ENCODE results near the gene ZSWIM6. TPM values are rescaled to one million over a fixed set of nuclear protein-coding genes. Genes with fewer than 3 reads are reported as not detected.

Gene ZSWIM6
- polyA plus RNA-seq, 1 of the 3 experiments (the other 2 are of a cell fraction) = 7.4 TPM

DNA sequence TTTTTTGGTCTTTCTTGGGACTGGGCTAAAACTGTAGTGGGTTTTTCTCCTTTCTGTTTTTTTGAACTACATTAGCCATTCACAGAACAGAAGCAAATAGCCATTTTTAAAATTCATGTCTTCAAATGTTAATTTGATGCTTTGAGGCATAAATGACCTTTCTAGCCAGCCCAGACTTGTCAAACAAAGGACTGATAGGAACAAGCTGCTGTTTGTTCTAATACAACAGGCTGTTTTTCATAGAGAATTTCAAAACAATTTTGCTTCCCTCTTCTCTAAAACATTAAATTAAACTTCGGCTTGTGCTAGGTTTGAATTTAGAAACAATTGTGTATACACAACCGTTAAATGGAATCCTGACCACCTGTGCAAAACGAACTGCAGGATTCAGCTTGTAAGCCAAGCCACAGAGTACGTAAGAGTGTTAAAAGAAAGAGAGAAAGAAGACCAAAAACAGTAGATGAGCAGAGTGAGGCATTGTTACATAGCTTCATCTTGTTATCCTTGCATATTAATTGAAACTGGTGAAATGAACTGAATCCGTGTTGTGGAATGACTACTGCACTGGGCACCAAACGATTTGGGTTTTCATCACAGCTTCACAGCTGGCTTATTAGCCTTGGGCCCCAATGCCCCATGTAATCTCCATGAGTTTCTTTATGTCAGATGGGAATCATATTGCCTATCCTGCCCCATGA is 100.0 kb downstream of the ZSWIM6 start:
- Histone ChIP-seq H3K79me2 (ENCODE audit: insufficient read depth) (peaks cover 90% of the 10 kb centered on the region), H3K36me3 (replicated peaks in 1 of 2; ENCODE audit: control insufficient read depth in 1 of 2, insufficient read depth in 2 of 2, low read length in 1 of 2) (no peaks in the 10 kb centered on the region), H3K9me3 (no peaks in the 10 kb centered on the region), H3K9me2 (no peaks in the 10 kb centered on the region), H3K9ac (no peak overlapping the region), H3K27ac (ENCODE audit: low read depth in 2 of 2, low read length in 1 of 2) (0 out of 4 replicates have a peak overlapping the region, but pooled peaks of 1 of the 2 experiments have one; percentile 5), H2AFZ (ENCODE audit: low read depth) (no peak overlapping the region), H3F3A (replicated peaks; ENCODE audit: insufficient read depth) (peaks cover 8% of the 10 kb centered on the region), H3K4me3 (ENCODE audit: low read depth in 2 of 2, low read length in 1 of 2) (no peak overlapping the region), H3K4me2 (no peak overlapping the region), H3K27me3 (ENCODE audit: insufficient read depth) (no peaks in the 10 kb centered on the region), H3K4me1 (ENCODE audit: control insufficient read depth in 1 of 2, insufficient read depth in 2 of 2, low read depth in 1 of 2, low read length in 1 of 2) (peaks cover 0 to 2% of the 10 kb centered on the region in 2 experiments; a peak in 2 of 4 replicates), H4K20me1 (ENCODE audit: insufficient read depth) (peaks cover 35% of the 10 kb centered on the region)
- ChIA-PET POLR2A (no interaction called here), CTCF (interaction anchor here (0.7 kb wide), 1 partner anchor 19 kb away, joined by 3 read pairs; no protein-coding TSS in a partner anchor)
- 86% methylated on average over 6 of the region's 6 CpGs for WGBS (ENCODE audit: low lambda C conversion rate)
- DNase-seq = no peak
- TF ChIP-seq, protein P1, sequence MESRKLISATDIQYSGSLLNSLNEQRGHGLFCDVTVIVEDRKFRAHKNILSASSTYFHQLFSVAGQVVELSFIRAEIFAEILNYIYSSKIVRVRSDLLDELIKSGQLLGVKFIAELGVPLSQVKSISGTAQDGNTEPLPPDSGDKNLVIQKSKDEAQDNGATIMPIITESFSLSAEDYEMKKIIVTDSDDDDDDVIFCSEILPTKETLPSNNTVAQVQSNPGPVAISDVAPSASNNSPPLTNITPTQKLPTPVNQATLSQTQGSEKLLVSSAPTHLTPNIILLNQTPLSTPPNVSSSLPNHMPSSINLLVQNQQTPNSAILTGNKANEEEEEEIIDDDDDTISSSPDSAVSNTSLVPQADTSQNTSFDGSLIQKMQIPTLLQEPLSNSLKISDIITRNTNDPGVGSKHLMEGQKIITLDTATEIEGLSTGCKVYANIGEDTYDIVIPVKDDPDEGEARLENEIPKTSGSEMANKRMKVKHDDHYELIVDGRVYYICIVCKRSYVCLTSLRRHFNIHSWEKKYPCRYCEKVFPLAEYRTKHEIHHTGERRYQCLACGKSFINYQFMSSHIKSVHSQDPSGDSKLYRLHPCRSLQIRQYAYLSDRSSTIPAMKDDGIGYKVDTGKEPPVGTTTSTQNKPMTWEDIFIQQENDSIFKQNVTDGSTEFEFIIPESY (IDR thresholded peaks at IDR 0.05; ENCODE audit: borderline replicate concordance, low read depth) = no peak
- TF ChIP-seq MXI1 (IDR thresholded peaks at IDR 0.05; ENCODE audit: low read depth, low read length) = no peak
- TF ChIP-seq RCOR1 (IDR thresholded peaks at IDR 0.05; ENCODE audit: low read length) = no peak
- TF ChIP-seq SIN3A (IDR thresholded peaks at IDR 0.05; ENCODE audit: borderline replicate concordance, low read depth, low read length) = no peak
- no peak for TF ChIP-seq TAF1 (IDR thresholded peaks at IDR 0.05; ENCODE audit: borderline replicate concordance, low read depth, low read length)

GRCh38 chr5:61435368-61435767 is 103.3 kb downstream of the ZSWIM6 start:
- no peaks in the 10 kb centered on the region for H3K36me3 ChIP-seq (replicated peaks in 1 of 2; ENCODE audit: control insufficient read depth in 1 of 2, insufficient read depth in 2 of 2, low read length in 1 of 2)
- CTCF ChIA-PET = interaction anchor here (1.8 kb wide), 1 partner anchor 223 kb away, joined by 3 read pairs; no protein-coding TSS in a partner anchor
- no peak for DNase-seq
- H2AFZ ChIP-seq (ENCODE audit: low read depth) = no peak overlapping the region
- H3K4me2 ChIP-seq = no peak overlapping the region
- POLR2A ChIA-PET = no interaction called here
- no peaks in the 10 kb centered on the region for H3K9me3 ChIP-seq
- no peak overlapping the region for H3K27ac ChIP-seq (ENCODE audit: low read depth in 2 of 2, low read length in 1 of 2)
- peaks cover 83% of the 10 kb centered on the region for H3K79me2 ChIP-seq (ENCODE audit: insufficient read depth)
- H3K9ac ChIP-seq = no peak overlapping the region
- TF ChIP-seq EP300 (IDR thresholded peaks at IDR 0.05; ENCODE audit: borderline replicate concordance in 1 of 2, low read depth in 1 of 2, low read length in 1 of 2) (peak in 1 of 2 experiments; percentile 40; a peak in 2 of 4 replicates), PBX3 (IDR thresholded peaks at IDR 0.05) (peak; percentile 62; the same call in 1 of the 2 replicates), RCOR1 (IDR thresholded peaks at IDR 0.05; ENCODE audit: low read length) (no peak), TCF12 (IDR thresholded peaks at IDR 0.05) (peak; percentile 76), POLR2AphosphoS5 (IDR thresholded peaks at IDR 0.05; ENCODE audit: low read depth, low read length) (0 out of 2 replicates have a peak, but pooled peaks have one; percentile 21)
- H3K27me3 ChIP-seq (ENCODE audit: insufficient read depth) = no peaks in the 10 kb centered on the region
- H3F3A ChIP-seq (replicated peaks; ENCODE audit: insufficient read depth) = peaks cover 8% of the 10 kb centered on the region
- H3K4me1 ChIP-seq (ENCODE audit: control insufficient read depth in 1 of 2, insufficient read depth in 2 of 2, low read depth in 1 of 2, low read length in 1 of 2) = peaks cover 0 to 2% of the 10 kb centered on the region in 2 experiments; a peak in 3 of 4 replicates
- peaks cover 56% of the 10 kb centered on the region for H4K20me1 ChIP-seq (ENCODE audit: insufficient read depth)
- H3K9me2 ChIP-seq = no peaks in the 10 kb centered on the region
- no peak overlapping the region for H3K4me3 ChIP-seq (ENCODE audit: low read depth in 2 of 2, low read length in 1 of 2)
- WGBS (ENCODE audit: low lambda C conversion rate) = 79% methylated on average over 2 of the region's 2 CpGs

All from SK-N-SH (cell line).